Left renal pelvis (tissue), 4 donors: Measurements from ENCODE around the gene UBASH3A. TPM values are rescaled to one million over a fixed set of nuclear protein-coding genes. Genes with fewer than 3 reads are reported as not detected.

Source experiments
- DNase-seq, 4 donors: peaks; one replicate each; pipeline ENCODE4 v3.0.0-alpha.2; 2013; ENCODE audit warnings: low read depth in 4 of 4, low spot score in 3 of 4
- polyA plus RNA-seq, 4 donors: library from polyadenylated mRNA; unstranded; fragments of 120-200 nt; gene quantifications; one replicate each; pipeline ENCODE4 v1.2.1, GENCODE V29; 2013; ENCODE audit not compliant: insufficient read length in 4 of 4

The UBASH3A gene
- polyA plus RNA-seq, 4 donors, result 0.07 TPM; not detected in 2

DNA sequence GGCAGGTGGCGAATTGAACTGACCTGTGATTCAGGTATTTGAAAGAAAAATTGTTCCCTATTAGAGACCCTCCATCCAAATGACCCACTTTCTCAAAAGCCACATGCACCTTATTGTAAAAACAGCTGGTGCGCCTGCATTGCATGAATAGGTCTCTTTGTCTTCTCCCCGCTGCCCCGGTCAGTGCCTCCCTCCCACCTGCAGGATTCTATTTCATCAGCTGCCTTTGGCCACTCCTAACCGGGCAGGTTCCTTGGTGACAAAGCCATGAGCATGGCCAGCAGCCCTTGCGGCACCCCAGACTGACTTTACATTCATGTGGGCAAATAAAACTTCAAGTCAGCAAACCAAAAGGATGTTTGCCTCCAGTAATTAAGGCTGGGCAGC lies 14.3 kb upstream of the UBASH3A start:
- no peak for DNase-seq

DNA sequence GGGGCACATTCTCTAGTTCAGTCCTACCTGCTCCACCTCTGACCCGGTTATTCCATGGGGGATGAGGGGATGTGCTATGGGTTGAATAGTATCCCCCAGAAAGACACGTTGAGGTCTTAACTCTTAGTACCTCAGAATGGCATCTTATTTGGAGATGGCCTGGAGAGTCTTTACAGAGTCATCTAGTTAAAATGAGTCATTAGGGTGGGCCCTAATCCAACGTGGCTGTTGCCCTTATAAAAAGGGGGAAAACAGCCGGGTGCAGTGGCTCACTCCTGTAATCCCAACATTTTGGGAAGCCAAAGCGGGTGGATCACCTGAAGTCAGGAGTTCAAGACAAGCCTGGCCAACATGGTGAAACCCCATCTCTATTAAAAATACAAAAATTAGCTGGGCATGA lies 13.5 kb upstream of the UBASH3A start:
- no peak for DNase-seq

DNA sequence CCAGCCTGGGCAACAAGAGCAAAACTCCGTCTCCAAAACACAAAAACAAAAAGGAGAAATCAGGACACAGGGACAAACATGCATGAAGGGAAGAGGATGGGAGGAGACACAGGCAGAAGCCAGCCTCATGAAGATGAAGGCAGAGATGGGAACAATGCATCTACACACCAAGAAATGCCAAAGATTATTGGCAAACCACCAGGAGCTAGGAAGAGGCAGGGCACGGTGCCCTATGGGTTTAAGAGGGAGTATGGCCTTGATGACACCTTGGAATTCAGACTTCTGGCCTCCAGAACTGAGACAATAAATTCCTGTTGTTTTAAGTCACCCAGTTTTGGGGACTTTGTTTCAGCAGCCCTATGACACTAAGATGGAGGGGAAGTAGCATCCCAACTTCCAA lies 13.0 kb upstream of the UBASH3A start:
- DNase-seq, result no peak

DNA sequence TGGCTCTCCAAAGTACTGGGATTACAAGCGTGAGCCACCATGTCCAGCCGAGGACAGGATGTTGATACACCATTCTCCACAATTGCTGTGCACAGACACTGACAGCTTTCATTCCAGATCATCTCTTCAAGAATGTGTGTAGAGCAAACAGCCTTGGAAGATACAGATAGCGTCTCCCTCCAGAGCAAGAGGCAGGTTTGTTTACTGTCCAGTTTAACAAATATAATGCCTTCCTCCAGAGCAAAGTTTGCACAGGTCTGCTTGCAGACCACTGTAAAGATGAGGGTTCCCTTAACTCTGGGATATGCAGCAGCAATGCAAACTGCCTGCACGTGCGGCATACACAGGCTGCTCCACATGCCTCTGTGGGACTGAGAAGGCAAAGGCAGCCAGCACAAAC lies 12.4 kb upstream of the UBASH3A start:
- no peak for DNase-seq

DNA sequence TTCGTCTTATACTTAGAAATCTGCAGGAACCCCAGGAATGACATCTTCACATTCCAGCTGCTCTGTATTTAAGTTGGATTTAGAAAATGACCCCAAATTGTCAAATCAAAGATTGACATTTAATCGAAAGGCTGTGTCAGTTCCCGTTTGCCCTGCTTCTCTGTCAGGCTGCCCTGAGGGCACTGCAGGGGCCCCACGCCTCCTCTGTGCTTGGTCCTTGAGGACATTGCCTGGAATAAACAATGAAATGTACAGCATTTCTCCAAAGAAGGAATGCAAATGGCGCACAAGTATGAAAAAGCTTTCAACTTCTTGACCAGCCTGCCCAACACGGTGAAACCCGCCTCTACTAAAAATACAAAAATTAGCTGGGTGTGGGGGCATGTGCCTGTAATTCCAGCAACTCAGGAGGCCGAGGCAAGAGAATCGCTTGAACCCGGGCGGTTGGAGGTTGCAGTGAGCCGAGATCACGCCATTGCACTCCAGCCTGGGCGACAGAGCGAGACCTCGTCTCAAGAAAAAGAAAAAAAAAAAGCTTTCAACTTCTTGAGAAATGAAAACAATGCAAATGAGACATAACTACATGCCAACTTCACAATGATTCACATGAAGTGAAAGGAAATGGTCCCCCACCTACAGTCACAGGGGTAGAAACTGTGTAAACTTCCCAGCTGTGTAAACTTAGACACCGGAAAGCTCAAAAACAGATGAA lies 10.8 kb upstream of the UBASH3A start:
- DNase-seq, result no peak

DNA sequence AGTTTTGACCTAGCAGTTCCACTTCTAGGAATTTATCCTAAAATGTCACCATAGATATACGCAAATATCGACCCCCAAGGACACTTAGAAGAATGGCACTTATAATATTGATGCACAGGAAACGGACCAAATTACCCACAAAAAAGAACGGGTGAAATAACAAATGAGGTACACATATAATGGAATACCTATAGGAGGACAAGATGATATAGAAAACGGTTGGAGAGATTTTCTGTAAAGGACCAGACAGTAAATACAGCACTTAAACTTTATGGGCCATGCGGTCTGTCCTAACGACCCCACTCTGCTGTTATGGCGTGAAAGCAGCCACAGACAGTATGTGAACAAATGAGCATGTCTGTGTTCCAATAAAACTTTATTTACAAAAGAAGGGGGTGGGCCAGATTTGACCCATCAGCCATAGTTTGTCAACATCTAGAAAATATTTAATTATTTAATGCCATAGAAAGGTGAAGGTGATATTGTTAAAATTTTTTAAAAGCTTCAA lies 10.2 kb upstream of the UBASH3A start:
- DNase-seq, result no peak

DNA sequence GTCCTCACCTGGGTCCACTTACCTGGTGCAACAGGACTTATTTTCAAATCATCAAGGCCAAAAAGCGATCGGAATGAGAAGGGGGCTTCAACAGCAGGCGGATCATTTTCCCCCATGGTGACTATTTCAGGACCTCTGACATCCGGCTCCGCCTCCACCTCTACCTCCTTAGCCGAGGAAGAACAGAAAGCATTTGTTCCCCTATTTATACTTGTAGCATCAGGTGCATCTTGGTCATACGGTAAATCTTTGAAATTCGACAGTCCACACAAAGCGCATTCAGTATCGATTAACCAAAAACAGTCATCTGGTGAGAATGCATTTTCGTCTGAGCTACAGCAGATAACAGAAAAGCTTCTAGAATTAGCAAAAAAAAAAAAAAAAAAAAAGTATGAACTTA lies 8.4 kb upstream of the UBASH3A start:
- DNase-seq, result no peak

DNA sequence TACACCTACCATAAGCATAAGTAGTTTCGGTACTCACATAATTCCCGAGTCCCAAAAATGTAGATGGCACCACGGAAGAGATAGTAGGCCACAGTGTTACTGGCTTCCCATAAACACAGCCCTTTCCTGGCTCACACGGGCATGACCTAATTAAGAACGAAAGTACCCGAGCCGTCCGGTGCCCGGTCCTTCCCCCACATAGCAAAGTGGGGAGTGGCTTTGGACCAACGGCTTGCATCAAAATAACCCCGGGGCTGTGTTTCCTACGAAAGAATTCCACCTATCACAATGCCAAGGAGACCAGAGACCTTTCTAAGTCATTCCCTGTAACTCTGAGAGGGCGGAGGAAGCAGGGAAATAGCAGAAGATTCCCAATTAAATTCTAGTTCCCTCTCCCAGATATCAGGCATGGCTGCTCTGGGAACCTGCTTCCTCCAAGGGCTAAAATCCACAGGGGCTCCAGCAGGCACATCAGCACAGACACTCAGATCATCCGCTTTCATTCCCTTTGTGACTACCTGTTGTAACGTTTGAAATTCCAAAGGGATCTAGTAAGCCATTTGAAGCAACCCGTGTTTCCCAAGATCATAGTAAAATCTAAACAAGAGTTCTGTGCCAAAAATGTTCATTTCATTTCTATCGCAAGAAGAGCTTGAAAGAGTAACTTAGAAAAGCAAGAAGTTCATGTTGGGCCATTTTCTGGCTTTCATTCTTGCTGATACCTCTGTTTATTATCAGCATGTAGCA lies 7.6 kb upstream of the UBASH3A start, which contains the start of gene TMPRSS3:
TMPRSS3 (minus strand) TSS at position 148 of the 747 bp plus-strand sequence. CDS start 635 bp downstream, outside the sequence.
- no peak for DNase-seq

DNA sequence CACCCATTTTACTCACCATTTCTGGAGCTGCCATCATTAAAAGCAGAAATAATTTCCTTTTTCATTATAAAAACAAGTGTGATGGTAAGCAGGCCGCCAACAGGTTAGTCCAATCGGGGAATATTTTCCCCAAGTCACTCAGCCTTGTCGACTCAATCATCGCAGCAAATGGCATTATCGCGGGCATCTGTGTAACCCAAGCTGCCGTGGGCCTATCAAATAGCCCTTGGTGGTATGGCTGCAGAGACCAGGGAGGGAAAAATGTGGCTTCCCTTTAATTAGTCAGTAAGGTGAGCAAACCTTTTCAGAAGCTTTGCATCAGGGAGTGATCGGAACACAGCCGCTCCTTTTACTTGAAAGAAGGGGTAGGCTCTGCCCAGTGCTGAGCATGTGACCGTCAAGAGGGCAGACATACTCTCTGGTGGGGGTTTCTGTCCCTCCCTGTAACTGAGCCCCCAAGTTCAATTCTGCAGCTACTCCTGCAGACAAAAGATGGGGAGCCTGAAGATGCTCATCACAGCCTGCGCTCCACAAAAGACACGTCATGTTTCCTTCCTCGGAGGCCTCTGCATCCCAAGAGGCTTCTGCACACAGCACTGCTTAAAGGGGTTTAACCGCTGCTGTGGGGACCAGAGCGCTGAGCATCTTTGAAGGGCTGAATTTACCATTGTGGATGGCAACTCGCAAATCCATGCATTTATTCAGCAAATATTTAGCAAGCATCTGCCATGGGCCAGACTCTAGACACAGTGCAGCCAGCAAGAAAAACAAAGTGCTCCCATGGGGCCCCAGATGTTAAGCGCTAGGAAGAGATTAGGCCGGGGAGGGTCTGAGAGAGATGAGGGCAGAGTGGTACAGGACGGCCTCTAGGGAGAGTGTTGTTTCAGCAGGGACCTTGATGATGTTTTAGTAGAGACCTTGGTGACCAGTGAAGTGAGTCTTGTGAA lies 6.6 kb upstream of the UBASH3A start:
- no peak for DNase-seq

DNA sequence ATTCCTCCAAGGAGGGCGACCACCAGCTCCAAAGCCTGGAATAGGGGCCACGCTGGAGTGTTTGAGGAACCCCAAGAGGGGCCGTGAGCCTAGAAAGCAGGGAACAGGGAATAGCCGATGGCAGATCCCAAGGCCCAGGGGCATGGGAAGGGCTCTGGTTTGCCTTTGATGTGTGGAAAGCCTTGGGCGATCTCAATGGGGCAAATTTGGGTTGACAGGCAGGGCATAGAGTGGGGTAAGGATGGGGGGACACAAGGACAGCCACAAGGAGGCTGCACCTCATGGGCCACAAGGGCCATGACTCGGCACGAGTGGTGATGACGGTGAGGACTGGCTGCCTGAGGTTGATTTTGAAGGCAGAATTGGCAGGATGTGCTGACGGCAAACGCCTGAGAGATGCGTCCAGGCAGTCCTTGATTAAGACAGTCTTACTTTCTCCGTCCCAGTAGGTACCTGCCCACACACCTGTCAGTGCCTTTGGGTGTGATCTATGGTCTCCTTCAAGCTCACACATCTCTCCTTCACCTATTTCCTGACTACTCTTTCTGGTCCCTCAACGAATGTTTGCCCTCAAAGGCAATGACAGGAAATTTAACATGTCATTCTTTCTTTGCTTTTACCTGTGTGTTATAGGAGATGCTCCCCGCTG lies 5.8 kb upstream of the UBASH3A start:
- DNase-seq, result no peak

DNA sequence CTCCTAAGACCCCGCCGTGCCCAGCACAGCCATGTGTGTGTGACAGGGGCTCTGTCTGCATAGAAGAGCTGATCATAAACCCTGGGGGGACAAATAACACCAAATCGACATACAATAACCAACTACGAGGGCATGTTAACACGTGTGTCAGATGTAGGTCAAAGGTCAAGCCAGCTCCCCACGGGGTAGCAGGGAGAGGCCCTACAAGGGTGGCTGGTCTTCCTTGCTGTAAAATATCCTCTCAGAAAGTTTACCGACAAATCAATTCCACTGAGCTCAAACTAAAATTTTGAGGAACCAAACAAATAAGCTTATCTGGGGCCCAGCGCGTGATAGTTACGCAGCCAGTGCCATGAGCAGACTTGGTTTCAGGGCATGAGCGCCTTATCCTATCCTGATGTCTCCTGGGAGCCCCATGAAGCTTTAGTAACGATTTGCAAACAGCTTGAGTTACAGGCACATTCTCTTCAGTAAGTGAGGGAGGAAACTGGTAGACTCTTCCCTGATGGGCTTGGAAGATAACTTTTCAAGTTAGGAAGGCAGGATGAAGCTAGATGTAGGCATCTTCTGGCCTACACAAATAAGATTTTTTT lies 5.2 kb upstream of the UBASH3A start:
- DNase-seq, result no peak

DNA sequence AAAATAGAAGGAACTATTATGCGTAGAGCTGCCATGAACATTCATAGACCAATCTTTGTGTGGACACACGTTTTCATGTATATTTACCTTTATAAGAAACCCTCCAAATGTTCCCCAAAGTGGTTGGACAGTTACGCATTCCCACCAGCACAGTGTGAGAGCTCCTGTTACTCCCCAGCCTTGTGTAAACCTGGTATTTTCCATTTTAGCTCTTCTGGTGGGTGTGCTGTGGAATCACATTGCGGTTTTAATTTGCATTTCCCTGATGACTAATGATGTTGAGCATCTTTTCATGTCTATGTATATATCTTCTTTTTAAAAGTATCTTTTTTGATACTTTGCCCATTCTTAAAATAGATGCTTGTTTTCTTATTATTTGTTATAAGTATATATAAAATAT lies 3.2 kb upstream of the UBASH3A start:
- DNase-seq, result no peak

DNA sequence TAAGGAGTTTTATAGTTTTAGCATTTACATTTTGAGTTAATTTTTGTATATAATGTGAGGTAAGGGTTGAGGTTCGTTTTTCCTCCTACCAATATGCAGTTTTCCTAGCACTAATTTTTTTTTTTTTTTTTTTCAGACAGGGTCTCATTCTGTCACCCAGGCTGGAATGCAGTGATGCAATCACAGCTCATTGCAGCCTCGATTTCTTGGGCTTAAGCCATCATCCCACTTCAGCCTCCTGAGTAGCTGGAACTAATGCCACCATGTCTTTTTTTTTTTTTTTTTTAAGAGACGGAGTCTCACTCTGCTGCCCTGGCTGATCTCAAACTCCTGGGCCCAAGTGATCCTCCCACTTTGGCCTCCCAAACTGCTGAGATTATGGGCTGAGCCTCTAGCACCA lies 2.5 kb upstream of the UBASH3A start:
- no peak for DNase-seq

DNA sequence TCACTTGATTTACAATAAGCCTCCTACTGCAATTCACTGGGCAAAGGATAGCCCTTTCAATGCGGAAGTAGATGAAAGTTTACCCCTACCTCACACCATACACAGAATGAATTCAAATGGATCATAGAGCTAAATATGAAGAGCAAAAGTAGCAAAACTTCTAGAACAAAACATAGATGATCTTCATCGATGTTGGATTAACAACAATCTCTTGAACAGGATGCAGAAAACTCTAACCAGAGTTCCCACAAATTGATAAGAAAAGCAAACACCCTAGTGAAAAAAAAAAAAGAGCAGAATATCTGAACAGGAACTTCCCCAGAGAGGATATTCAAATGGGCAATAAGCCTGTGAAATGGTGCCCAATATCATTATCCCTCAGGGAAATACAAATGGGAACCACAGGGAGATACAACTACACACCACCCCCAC lies 1.9 kb upstream of the UBASH3A start:
- DNase-seq, result no peak

DNA sequence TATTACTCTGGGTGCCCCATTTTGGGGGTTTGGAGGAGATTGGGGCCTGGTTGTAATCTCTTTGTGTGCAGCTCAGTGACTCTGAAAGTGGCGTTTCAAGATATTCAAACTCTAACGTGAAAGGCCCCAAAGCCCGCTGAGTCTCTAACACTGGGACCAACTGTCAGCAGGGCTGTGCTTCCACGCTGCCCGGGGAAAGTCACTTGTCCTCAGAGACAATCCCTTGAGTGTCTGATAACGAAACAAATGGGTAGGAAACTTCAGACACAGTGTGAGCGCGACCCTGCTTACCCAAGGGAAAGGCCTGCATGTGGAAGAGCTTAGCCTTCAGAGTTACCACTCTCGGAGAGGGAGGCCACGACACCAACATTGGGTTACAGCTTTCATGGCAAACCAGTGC lies 837 bp downstream of the UBASH3A start:
- no peak for DNase-seq

DNA sequence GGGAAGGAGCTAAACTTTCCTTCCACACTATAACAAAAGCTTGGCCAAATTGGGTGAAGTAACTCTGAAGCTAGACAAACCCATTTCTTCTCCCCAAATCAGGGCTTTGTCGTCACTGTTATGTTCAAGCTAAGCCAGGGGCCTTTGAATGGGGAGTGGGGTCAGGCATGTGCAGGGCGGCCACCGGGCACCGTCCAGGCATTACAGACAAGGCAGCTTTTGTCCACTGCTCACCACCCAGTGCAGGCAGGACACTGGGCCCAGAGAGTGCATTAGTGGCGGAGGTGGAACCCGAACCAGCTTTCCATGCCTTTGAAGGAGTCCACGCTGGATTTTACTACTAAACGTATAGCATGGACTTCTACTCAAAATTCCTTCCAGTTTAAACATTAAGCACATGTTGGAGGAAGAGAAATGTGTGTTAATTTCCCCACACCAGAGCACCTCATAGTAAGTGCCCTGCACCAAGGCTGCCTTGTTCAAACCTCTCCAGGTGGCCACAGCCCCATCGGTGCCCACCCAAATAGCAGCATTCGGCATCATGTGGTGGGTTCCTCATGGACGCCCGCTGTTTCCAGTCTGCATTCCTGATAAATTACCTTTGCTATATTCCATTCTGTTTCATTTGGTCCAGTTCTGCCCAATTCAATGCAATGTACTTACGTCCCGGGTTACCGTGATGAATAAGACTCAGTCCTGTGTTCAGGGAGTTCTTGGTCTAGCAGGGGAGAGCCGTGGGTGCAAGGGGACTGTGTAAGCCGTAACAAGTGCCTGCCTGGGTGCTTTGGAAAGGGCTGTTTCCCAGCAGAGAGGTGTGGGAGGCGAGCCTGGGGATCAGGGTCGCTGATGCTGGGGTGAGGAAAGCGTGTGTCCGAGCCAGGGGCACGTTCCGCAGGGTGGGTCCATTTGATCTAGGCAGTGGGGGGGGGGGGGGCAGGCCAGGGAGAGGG lies 1.6 kb downstream of the UBASH3A start:
- DNase-seq, result no peak

DNA sequence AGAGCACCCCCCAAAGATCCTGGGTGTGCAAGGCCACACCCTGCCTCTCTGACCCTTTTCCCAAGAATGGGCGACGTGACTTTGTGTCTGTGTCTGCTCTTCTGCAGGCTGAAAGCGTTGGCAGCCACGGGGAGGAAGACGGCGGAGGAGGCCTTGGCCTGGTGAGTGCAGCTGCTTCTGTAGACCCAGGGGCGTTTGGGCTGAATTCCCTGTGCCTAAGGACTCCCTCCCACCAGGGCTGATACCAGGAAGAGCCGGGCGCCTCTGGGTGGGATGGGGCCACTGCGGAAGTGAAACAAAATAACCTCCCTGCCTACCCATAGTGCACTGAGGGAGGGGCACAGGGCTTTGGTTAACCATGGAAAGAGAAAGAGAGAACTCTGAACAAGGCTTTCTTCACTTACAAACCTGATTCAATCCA lies 2.5 kb downstream of the UBASH3A start:
- DNase-seq, result no peak

DNA sequence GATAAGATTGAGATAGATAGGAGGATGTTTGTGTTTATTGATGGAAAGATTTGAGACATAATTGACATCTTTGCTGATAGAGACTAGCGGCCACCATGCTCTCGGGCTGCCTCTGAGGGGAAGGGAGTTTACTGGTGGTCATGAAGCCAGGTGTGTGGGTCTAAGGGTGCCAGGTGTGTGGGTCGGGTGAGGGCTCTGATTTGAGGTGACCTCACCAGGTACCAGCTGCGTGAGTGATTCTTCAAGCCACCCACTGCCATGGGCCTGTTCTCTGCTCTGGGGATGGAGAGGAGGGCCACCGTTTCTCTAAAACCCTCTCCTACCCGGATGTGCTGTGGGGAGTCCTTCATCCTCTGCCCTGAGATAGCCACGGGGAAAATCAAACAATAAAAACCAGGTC lies 3.2 kb downstream of the UBASH3A start:
- no peak for DNase-seq

DNA sequence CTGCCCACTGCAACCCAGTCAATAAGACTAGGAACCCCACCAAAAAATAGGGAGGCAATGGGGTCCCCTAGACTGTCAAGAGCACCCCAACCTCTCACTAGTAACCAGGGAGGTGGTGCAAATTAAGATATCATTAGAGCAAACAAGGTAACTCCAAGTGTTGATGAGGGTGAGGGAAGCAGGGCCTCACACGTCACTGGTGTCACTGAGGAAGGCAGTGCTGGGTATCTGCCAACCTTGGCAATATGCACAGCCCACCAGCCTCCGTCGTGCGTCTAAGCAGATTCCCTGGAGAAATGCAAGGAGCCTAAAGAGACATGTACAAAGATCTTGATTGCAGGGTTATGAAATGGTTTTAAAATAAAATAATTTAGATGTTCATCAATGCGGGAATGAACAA lies 3.8 kb downstream of the UBASH3A start:
- DNase-seq, result no peak
